ENCODE data around the gene RAD51B. TPM values are rescaled to one million over a fixed set of nuclear protein-coding genes. Genes with fewer than 3 reads are reported as not detected.

The RAD51B gene
- total RNA-seq, 2 donors from 2014 or later, result 9.3 to 12.1 TPM

- TF ChIP-seq CTCF (IDR thresholded peaks at IDR 0.05), result no peak
- H3K4me1 ChIP-seq (ENCODE audit: control insufficient read depth in 1 of 2, low read depth in 2 of 2), result peaks cover 5 to 37% of the 10 kb centered on the region in 2 donors
- ATAC-seq (ENCODE audit: insufficient number of reproducible peaks, low FRiP score, low read depth) (no peak), DNase-seq (ENCODE audit: low spot score) (no peak)
- H3K4me3 ChIP-seq, result no peak overlapping the region
- H3K36me3 ChIP-seq, result no peaks in the 10 kb centered on the region
- no peaks in the 10 kb centered on the region for H3K27me3 ChIP-seq (replicated peaks; ENCODE audit: insufficient read depth)
- peak overlapping the region; percentile 20 to 44 for H3K27ac ChIP-seq
- peaks cover 10% of the 10 kb centered on the region for H3K9me3 ChIP-seq
Observed at GRCh38 chr14:68103853-68104252, 284.3 kb downstream of the RAD51B start.

GRCh38 chr14:68104518-68104917 lies 284.9 kb downstream of the RAD51B start:
- no peak for TF ChIP-seq CTCF (IDR thresholded peaks at IDR 0.05)
- Histone ChIP-seq H3K9me3 (peaks cover 10% of the 10 kb centered on the region), H3K27ac (peak overlapping the region; percentile 20 to 44), H3K4me1 (ENCODE audit: control insufficient read depth in 1 of 2, low read depth in 2 of 2) (peaks cover 6 to 38% of the 10 kb centered on the region in 2 donors), H3K36me3 (no peaks in the 10 kb centered on the region), H3K27me3 (replicated peaks; ENCODE audit: insufficient read depth) (no peaks in the 10 kb centered on the region), H3K4me3 (no peak overlapping the region)
- no peak for DNase-seq (ENCODE audit: low spot score)
- no peak for ATAC-seq (ENCODE audit: insufficient number of reproducible peaks, low FRiP score, low read depth)

DNA sequence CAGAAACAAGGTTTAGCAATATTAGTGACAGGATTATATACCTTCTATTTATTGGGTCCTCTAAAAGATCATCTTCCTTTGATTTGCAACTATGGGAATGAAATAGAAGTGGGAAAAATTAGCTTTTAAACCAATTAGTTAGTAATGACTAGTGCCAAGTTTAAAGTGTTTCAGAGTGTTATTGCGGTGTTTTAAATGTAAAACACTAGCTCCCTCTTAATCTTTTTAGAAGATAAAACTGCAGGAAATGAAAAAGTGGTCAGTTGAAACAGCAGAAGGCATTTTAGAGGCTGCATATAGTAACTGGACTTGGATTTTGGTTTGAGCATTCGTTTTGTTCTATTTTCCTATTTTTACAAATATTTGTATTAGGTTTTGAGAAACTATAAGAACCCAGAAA lies 286.2 kb downstream of the RAD51B start:
- DNase-seq (ENCODE audit: low spot score), result no peak
- H3K27me3 ChIP-seq (replicated peaks; ENCODE audit: insufficient read depth), result no peaks in the 10 kb centered on the region
- H3K4me1 ChIP-seq (ENCODE audit: control insufficient read depth in 1 of 2, low read depth in 2 of 2), result peaks cover 7 to 33% of the 10 kb centered on the region in 2 donors
- H3K9me3 ChIP-seq, result peaks cover 10% of the 10 kb centered on the region
- no peaks in the 10 kb centered on the region for H3K36me3 ChIP-seq
- ATAC-seq (ENCODE audit: insufficient number of reproducible peaks, low FRiP score, low read depth), result no peak
- TF ChIP-seq CTCF (IDR thresholded peaks at IDR 0.05), result no peak
- no peak overlapping the region for H3K27ac ChIP-seq
- no peak overlapping the region for H3K4me3 ChIP-seq

- ATAC-seq (ENCODE audit: insufficient number of reproducible peaks, low FRiP score, low read depth) (no peak), DNase-seq (ENCODE audit: low spot score) (no peak)
- H3K27me3 ChIP-seq (replicated peaks; ENCODE audit: insufficient read depth), result no peaks in the 10 kb centered on the region
- peaks cover 7% of the 10 kb centered on the region for H3K9me3 ChIP-seq
- no peaks in the 10 kb centered on the region for H3K36me3 ChIP-seq
- no peak for TF ChIP-seq CTCF (IDR thresholded peaks at IDR 0.05)
- H3K4me1 ChIP-seq (ENCODE audit: control insufficient read depth in 1 of 2, low read depth in 2 of 2), result peaks cover 7 to 33% of the 10 kb centered on the region in 2 donors
- H3K27ac ChIP-seq, result no peak overlapping the region
- H3K4me3 ChIP-seq, result no peak overlapping the region
Observed at GRCh38 chr14:68106456-68106855, 286.9 kb downstream of the RAD51B start.

DNA sequence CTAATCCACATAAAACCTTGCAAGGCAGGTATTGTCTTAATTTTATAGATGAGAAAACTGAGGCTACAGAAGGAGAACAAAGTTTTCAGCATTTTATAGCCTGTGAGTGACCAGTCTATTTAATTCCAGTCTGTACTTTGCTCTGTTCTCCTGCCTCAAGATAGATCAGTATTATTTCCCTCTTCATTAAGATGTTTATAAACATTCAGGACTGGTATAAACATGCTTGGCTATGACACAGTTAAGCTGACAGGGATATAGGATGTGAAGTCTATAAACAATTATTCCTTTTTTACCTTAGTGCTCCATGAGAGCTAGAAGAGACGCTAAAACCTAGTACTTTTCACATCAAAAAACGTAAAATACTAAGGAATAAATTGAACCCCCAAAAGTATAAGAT lies 287.3 kb downstream of the RAD51B start:
- H3K4me3 ChIP-seq, result no peak overlapping the region
- peaks cover 2% of the 10 kb centered on the region for H3K9me3 ChIP-seq
- peaks cover 7 to 33% of the 10 kb centered on the region in 2 donors for H3K4me1 ChIP-seq (ENCODE audit: control insufficient read depth in 1 of 2, low read depth in 2 of 2)
- H3K36me3 ChIP-seq, result no peaks in the 10 kb centered on the region
- TF ChIP-seq CTCF (IDR thresholded peaks at IDR 0.05), result no peak
- ATAC-seq (ENCODE audit: insufficient number of reproducible peaks, low FRiP score, low read depth) (no peak), DNase-seq (ENCODE audit: low spot score) (no peak)
- no peaks in the 10 kb centered on the region for H3K27me3 ChIP-seq (replicated peaks; ENCODE audit: insufficient read depth)
- no peak overlapping the region for H3K27ac ChIP-seq

Data from thoracic aorta (tissue), 2 donors.